H7 (cell line): ENCODE results near the gene CACNA1D. TPM values are rescaled to one million over a fixed set of nuclear protein-coding genes. Genes with fewer than 3 reads are reported as not detected.

Experiments
- DNase-seq: peaks from one replicate; pipeline ENCODE4 v3.0.0; 2012
- H3K27me3 ChIP-seq: 2 replicates; pipeline ENCODE4 v1.6.0; 2011; ENCODE audit warnings: mild to moderate bottlenecking, low read length; ENCODE audit not compliant: control insufficient read depth, insufficient read depth
- H3K36me3 ChIP-seq: replicated peaks from 2 replicates; pipeline ENCODE4 v1.5.1; 2011; ENCODE audit warnings: low read length; ENCODE audit not compliant: control insufficient read depth, insufficient read depth
- H3K4me3 ChIP-seq: 2 replicates; pipeline ENCODE4 v1.5.1; 2011; ENCODE audit warnings: low read depth, mild to moderate bottlenecking, control low read depth, low read length, moderate library complexity; ENCODE audit not compliant: insufficient read depth
- total RNA-seq: library from RNA; depleted of rRNA; stranded (reverse); fragments of >200 nt; shearing (Covaris generic); gene quantifications from 2 replicates; pipeline ENCODE4 v1.2.3, GENCODE V29; 2014

The CACNA1D gene
- total RNA-seq, 1 experiment from 2014 or later, result 1.0 TPM

GRCh38 chr3:53671192-53671960 is 177.0 kb downstream of the CACNA1D start:
- DNase-seq, result no peak
- Histone ChIP-seq H3K36me3 (no peaks in the 10 kb centered on the region), H3K4me3 (no peak overlapping the region), H3K27me3 (no peaks in the 10 kb centered on the region)

GRCh38 chr3:53671961-53672299 is 177.5 kb downstream of the CACNA1D start:
- Histone ChIP-seq H3K36me3 (no peaks in the 10 kb centered on the region), H3K27me3 (no peaks in the 10 kb centered on the region), H3K4me3 (no peak overlapping the region)
- no peak for DNase-seq

- Histone ChIP-seq H3K27me3 (no peaks in the 10 kb centered on the region), H3K36me3 (no peaks in the 10 kb centered on the region), H3K4me3 (no peak overlapping the region)
- no peak for DNase-seq
Measured at GRCh38 chr3:53672981-53673380, 178.6 kb downstream of the CACNA1D start.

- no peaks in the 10 kb centered on the region for H3K27me3 ChIP-seq
- H3K4me3 ChIP-seq, result no peak overlapping the region
- no peaks in the 10 kb centered on the region for H3K36me3 ChIP-seq
- no peak for DNase-seq
Measured at GRCh38 chr3:53673722-53674350, 179.4 kb downstream of the CACNA1D start.

GRCh38 chr3:53674582-53674981 is 180.2 kb downstream of the CACNA1D start:
- Histone ChIP-seq H3K36me3 (no peaks in the 10 kb centered on the region), H3K27me3 (no peaks in the 10 kb centered on the region), H3K4me3 (no peak overlapping the region)
- DNase-seq, result no peak

- no peaks in the 10 kb centered on the region for H3K27me3 ChIP-seq
Measured at GRCh38 chr3:53675022-53675697, 180.7 kb downstream of the CACNA1D start.

GRCh38 chr3:53675942-53676341 is 181.5 kb downstream of the CACNA1D start:
- peak; percentile 31 for DNase-seq

More at GRCh38 chr3:53675022-53675697, 180.7 kb downstream of the CACNA1D start:
- H3K4me3 ChIP-seq, result no peak overlapping the region
- peak; percentile 18 for DNase-seq
- H3K36me3 ChIP-seq, result no peaks in the 10 kb centered on the region

GRCh38 chr3:53677413-53677812 is 183.0 kb downstream of the CACNA1D start:
- no peak overlapping the region for H3K4me3 ChIP-seq
- DNase-seq, result no peak
- H3K36me3 ChIP-seq, result no peaks in the 10 kb centered on the region
- no peaks in the 10 kb centered on the region for H3K27me3 ChIP-seq

More at GRCh38 chr3:53675942-53676341, 181.5 kb downstream of the CACNA1D start:
- no peak overlapping the region for H3K4me3 ChIP-seq
- no peaks in the 10 kb centered on the region for H3K36me3 ChIP-seq
- H3K27me3 ChIP-seq, result no peaks in the 10 kb centered on the region

GRCh38 chr3:53680028-53680427 is 185.6 kb downstream of the CACNA1D start:
- H3K4me3 ChIP-seq, result no peak overlapping the region
- no peaks in the 10 kb centered on the region for H3K36me3 ChIP-seq
- DNase-seq, result no peak

GRCh38 chr3:53682807-53683206 is 188.4 kb downstream of the CACNA1D start:
- DNase-seq, result no peak
- Histone ChIP-seq H3K36me3 (no peaks in the 10 kb centered on the region), H3K4me3 (no peak overlapping the region), H3K27me3 (no peaks in the 10 kb centered on the region)

More at GRCh38 chr3:53680028-53680427, 185.6 kb downstream of the CACNA1D start:
- no peaks in the 10 kb centered on the region for H3K27me3 ChIP-seq

- Histone ChIP-seq H3K27me3 (no peaks in the 10 kb centered on the region), H3K4me3 (no peak overlapping the region), H3K36me3 (no peaks in the 10 kb centered on the region)
- no peak for DNase-seq
Measured at GRCh38 chr3:53688066-53688465, 193.7 kb downstream of the CACNA1D start.

- H3K27me3 ChIP-seq, result no peaks in the 10 kb centered on the region
- no peaks in the 10 kb centered on the region for H3K36me3 ChIP-seq
- H3K4me3 ChIP-seq, result no peak overlapping the region
- DNase-seq, result peak; percentile 37
Measured at GRCh38 chr3:53688989-53689388, 194.6 kb downstream of the CACNA1D start.

GRCh38 chr3:53689681-53690080 is 195.3 kb downstream of the CACNA1D start:
- DNase-seq, result no peak
- H3K27me3 ChIP-seq, result no peaks in the 10 kb centered on the region

GRCh38 chr3:53690521-53690920 is 196.1 kb downstream of the CACNA1D start:
- Histone ChIP-seq H3K27me3 (no peaks in the 10 kb centered on the region), H3K4me3 (no peak overlapping the region), H3K36me3 (no peaks in the 10 kb centered on the region)
- no peak for DNase-seq

More at GRCh38 chr3:53689681-53690080, 195.3 kb downstream of the CACNA1D start:
- no peaks in the 10 kb centered on the region for H3K36me3 ChIP-seq
- no peak overlapping the region for H3K4me3 ChIP-seq

GRCh38 chr3:53691349-53691748 is 196.9 kb downstream of the CACNA1D start:
- H3K27me3 ChIP-seq, result no peaks in the 10 kb centered on the region
- H3K4me3 ChIP-seq, result no peak overlapping the region
- no peaks in the 10 kb centered on the region for H3K36me3 ChIP-seq
- DNase-seq, result no peak
